Putamen (tissue), 1 donor: ENCODE results near the gene P2RX7.
"Not testable (repeated sequence)": the region's sequence is repeated elsewhere in the genome, so short reads cannot be mapped to it uniquely, and the experiment has no call there.

Experiments used
- DNase-seq: peaks from one replicate; pipeline ENCODE4 v3.0.0-alpha.2; 2016; ENCODE audit warnings: low spot score

P2RX7 gene

DNA sequence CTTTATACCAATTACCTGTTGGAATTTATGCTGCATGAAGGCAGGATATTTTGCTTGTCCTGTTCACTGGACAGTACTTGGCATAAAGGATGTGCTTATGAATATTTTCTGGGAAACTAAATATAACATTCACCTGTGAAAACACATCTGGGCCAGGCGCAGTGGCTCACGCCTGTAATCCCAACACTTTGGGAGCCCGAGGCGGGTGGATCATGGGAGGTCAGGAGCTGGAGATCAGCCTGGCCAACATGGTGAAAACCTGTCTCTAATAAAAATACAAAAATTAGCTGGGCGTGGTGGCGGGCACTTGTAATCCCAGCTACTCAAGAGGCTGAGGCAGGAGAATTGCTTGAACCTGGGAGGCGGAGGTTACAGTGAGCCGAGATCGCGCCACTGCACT lies 75.9 kb downstream of the P2RX7 start:
- DNase-seq = not testable (repeated sequence)

DNA sequence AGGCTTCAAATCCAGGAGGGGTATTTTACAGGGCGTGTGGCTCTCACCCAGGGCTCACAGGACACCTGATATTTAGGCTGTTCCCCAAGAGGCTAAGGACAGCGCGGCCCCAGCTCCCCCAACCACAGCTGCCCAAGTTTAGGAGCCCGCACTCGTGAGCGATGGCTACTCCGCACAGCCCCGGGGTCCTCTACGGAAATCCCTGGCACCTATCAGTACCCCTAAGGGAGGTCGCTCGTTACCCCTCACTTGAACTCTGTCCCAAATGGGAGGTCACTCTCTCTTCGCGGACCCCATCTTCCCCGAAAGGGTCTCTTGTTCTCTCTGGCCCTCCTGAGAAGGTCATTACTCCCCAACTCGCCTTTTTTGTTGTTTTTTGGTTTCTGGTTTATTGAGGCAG lies 76.5 kb downstream of the P2RX7 start:
- DNase-seq = no peak

DNA sequence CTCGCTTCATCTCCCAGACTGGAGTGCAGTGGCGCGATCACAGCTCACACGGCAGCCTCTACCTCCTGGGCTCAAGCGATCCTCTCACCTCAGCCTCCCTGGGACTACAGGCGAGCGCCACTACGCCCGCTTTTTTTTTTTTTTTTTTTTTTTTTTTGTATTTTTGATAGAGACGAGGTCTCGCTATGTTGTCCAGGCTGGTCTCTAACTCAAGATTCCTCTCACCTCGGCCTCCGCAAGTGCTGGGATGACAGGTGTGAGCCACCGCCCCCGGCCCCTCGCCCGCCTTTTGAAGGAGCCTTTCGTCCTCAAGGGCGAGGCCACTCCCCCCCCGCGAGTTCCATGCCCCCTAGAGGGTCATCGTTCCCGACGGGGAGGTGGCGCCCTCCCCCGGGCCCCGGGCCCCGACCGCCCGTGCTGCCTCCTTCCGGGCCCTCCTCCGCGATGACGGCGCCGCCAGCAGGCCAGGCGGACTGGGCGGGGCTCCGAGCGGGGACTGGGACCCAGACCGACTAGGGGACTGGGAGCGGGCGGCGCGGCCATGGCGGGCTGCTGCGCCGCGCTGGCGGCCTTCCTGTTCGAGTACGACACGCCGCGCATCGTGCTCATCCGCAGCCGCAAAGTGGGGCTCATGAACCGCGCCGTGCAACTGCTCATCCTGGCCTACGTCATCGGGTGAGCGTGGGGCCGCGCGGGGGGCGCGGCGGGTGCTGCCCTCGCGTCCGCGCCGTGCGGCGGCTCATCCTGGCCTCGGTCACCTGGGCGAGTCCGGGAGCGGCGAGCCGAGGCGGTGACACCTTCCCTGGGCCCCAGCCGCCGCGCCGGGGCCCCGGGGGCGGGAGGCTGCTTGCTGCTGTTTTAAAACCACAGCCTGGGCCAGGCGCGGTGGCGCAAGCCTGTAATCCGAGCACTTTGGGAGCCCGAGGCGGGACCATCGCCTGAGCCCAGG lies 77.2 kb downstream of the P2RX7 start, which contains the start of gene P2RX4:
Gene P2RX4 (plus strand): TSS at position 506 of the 949 bp plus-strand sequence. CDS start 36 bp downstream, at position 542.
- peak; percentile 86 for DNase-seq

DNA sequence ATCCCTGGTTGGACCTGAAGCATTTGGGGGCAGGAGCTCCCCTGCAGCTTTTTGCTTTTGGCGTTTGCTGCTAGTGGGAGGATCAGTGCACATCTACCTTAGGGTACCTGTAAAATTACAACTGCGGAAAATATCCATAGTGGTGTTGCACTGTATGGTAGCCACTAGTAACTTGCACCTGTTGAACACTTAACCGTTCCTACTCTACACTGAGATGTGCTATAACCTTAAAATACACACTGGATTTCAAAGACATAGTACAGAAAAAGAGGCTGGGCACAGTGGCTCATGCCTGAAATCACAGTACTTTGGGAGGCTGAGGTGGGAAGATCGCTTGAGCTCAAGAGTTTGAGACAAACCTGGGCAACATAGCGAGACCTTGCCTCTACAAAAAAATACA lies 80.2 kb downstream of the P2RX7 start:
- no peak for DNase-seq

DNA sequence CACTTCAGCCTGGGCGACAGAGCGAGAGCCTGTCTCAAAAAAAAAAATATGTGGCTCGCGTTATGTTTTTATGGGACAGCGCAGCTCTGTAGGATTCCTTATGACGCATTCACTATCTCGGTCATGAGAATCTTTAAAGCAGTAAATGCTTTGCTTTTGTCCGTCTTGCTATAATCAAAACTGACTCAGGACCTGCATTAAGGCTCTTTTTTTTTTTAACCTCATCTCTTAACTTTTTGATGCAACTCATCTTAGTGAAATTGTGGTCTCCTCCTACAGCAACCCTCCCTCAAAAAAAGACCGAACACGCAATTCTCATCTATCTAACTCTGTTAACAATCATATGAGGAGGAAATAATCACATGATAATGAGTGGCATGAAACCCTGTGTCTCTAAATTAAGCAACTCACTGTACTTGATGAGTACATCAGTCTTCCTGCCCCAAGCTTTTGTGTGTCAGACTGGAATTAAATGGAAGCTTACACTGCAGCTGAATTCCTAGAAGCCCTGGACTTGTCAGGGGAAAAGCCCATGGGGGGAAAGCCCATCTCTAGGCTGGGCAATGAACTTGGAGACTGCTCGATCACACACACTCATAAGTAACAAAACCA lies 81.6 kb downstream of the P2RX7 start:
- DNase-seq = no peak

DNA sequence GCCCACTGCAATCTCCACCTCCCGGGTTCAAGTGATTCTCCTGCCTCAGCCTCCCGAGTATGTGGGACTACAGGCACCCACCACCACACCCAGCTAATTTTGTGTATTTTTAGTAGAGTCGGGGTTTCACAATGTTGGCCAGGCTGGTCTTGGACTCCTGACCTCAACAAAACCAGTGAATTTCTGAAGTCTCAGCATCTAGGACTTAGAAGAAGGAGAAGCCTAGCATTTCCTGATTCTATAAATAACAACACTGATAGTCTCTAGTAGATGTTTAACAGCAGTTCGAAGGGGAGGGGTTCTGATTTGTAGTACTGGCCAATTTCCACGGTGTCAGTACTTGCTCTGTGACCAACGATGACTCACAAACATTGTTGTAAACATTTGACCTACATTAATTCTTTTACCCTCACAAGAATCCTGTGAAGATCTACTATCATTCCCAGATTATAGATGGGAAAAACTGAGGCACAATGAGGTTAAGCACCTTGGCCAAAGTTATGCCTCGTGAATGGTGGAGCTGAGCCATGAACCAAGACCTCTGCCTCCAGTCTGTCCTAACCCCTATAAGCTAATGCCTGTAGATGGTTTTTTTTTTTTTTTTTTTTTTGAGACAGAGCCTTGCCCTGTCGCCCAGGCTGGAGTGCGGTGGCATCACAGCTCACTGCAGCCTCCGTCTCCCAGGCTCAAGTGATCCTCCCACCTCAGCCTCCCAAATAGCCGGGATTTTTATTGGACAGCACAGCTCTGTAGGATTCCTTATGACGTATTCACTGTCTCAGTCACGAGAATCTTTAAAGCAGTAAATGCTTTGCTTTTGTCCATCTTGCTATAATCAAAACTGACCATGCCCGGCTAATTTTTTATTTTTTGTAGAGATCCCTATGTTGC lies 82.4 kb downstream of the P2RX7 start:
- no peak for DNase-seq

DNA sequence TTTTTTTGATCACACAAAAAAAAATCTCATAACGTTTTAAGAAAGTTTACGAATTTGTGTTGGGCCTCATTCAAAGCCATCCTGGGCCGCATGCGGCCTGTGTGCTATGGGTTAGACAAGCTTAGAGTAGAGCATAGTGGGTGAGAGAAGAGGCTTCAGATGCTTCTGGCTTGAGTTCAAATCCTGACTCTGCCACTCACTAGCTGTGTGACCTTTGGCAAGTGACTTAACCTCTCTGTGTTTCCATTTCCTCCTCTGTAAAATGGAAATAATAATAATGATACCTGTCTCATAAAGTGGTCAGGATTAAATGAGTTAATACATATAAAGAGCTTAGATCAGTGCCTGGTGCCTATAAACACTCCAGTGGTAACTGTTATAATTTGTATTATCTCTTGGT lies 83.4 kb downstream of the P2RX7 start:
- no peak for DNase-seq

DNA sequence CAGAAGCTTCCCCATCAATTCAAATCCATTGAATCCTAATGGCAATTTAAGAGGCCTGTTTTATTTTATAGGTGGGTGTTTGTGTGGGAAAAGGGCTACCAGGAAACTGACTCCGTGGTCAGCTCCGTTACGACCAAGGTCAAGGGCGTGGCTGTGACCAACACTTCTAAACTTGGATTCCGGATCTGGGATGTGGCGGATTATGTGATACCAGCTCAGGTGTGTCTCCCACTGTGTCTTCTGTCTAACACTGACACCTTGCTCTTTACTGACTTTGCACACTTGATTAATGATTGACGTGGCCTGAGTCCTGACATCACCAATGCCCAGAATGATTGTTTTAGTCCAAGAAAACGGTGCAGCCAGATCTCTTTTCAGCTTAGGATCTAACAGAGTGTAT lies 84.4 kb downstream of the P2RX7 start:
- DNase-seq = no peak

DNA sequence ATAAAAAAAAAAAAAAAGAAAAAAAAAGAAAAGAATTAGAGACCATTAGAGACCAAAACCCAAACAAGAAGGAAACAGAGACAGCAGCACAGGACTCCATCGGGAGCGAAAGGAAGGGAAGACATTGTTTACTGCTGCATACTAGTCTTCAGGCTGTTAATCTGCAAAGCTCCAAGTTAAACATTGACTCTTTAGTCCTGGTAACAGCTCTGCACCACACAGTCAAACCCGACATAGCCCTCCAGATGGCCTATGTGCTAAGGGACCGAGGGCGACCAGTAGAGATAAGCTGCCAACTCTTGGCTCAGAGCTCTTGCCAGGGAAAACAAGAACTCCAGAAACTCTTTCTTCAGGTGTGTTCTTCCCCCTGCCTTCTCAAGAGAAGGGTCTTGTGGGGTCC lies 85.1 kb downstream of the P2RX7 start:
- no peak for DNase-seq

DNA sequence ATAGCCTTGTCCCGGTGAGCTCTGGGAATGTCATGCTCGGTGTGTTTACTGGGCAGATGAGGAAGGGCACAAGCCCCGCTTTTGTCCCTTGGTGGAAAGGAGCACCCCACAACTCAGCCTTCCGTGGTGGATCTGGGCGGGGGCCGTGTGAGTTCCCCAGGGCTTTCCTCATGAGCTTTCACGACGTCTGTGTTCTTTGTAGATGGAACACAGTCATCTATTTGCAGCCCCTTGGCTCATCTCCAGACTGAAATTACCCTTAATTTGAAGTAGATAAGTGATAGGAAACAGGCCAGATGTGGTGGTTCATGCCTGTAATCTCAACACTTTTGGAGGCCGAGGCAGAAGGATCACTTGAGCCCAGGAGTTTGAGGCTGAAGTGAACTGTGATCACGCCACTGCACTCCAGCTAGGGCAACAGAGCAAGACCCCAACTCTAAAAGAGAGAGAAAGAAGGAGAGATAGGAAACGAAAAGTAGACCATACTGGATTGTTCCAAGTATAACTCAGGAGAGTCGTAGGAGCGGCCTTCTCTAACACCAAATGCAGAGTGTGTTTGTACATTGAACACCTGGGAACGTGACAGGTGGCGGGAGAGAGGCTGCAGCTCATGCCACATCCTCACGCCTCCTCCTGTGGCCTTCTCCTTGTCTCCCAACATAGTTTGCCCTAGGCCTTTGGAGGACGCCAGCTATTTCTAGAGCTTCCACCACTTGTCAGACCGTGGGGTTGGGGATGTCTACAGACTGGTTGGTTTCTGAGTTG lies 86.1 kb downstream of the P2RX7 start:
- no peak for DNase-seq

DNA sequence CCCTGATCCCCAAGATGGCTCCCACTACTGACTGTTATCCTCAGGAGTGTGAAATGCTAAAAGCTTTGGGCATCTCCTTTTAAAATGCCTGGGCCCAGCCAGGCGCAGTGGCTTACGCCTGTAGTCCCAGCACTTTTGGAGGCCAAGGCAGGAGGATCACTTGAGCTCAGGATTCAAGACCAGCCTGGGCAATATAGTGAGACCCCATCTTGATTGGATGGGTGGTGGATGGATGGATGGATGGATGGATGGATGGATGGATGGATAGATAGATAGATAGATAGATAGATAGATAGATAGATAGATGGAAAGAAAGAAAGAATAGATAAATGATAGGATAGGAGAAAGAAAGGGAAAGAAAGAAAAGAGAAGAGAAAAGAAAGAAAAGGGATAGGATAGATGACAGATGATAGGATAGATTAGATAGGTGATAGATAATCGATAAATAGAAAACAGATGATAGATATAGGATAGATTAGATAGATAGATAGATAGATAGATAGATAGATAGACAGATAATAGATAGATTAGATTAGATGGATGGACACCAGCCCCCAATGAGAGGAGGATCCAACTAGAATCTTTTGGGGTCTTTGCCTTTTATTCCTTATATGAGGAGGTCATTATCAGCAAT lies 86.8 kb downstream of the P2RX7 start:
- no peak for DNase-seq

DNA sequence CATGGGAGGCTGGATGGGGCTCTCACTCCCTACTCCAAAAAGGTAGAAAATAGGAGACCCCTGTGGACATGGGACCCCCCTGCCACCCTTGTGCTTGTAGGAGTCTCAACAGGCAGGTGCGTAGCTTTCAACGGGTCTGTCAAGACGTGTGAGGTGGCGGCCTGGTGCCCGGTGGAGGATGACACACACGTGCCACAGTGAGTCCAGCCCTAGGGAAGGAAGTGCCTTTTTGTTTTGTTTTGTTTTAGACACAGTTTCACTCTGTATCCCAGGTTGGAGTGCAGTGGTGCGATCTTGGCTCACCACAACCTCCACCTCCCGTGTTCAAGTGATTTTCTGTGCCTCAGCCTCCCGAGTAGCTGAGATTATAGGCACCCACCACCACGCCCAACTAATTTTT lies 90.2 kb downstream of the P2RX7 start:
- DNase-seq = no peak

DNA sequence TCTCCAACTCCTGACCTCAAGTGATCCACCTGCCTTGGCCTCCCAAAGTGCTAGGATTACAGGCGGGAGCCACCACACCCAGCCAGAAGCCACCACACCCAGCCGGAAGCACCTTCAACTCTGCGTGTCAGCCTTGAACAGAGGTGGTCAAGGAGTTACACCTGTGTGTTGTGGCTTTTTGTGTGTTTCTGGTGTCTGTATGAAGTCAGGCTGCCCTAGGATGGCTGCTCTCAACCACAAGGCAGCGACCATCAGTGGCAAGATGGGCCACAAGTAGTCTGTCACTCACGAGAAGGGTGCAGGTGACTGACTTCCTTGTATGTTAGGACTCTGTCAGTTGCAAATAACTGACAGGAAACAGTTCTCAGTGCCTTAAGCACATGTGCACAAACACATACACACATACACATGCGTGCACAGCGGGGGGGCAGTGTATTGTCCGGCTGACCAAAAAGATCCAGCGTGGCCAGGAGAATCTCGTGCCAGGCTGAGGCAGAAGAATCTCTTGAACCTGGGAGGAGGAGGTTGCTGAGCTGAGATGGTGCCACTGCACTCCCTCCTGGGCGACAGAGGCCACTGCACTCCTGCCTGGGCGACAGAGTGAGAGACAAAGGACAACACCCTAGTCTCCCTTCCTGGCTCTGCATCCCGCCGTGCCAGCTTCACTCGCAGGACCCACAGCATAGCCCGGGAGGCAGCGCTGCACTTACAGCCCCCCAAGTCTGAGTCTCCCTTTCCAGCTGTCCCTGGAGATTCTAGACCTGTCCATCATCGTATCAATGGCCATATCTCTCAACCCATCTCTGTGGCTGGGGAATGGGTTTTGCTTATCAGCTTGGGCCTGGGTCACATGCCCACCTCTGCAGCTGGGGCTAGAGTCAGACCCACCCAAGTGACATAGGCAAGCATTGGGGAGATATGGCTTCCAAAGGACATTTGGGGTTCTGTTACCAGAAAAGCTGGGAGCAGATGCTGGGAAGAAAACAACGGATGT lies 90.9 kb downstream of the P2RX7 start:
- no peak for DNase-seq

DNA sequence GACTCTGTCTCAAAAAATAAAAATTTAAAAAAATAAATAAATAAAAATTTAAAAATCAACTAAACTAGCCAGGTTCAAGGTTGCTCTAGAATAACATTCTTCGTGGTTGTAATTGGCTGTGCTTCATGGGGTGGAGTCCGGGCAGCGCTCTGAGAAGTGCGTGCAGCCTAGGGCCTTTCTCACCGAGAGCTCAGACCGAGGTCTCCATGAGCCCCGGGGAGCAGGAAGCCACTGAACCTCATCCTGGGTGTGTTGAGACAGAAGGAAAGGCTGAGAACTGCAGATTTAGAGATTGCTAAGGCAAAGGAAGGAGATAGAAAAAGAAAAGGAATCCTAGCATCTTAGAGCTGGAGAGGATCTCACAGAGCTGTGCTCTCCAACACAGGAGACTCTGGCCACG lies 91.9 kb downstream of the P2RX7 start:
- DNase-seq = no peak

DNA sequence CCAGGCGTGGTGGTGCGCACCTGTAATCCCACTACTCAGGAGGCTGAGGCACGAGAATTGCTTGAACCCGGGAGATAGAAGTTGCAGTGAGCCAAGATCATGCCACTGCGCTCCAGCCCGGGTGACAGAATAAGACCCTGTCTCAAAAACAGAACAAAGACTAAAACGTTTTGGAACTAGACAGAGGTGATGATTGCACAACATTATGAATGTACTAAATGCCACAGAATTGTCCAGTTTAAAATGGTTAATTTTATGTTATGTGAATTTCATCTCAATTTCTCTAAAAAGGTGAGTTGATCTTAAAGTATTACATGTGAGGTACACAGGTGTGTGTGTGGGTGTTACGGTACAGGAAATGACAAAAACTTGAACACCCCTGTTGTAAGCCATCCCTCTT lies 93.7 kb downstream of the P2RX7 start:
- DNase-seq = no peak

DNA sequence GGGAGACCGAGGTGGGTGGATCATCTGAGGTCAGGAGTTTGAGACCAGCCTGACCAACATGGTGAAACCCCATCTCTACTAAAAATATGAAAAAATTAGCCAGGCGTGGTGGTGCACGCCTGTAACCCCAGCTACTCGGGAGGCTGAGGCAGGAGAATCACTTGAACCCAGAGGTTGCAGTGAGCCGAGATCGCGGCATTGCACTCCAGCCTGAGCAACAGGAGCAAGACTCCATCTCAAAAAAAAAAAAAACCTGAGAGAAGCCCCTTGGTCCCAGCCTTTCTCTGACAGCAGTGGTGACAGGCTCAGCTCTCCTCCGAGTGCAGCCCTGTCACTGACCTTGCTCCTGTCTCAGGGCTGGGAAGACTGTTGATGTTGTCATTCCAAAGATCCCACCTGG lies 94.2 kb downstream of the P2RX7 start:
- DNase-seq = not testable (repeated sequence)

DNA sequence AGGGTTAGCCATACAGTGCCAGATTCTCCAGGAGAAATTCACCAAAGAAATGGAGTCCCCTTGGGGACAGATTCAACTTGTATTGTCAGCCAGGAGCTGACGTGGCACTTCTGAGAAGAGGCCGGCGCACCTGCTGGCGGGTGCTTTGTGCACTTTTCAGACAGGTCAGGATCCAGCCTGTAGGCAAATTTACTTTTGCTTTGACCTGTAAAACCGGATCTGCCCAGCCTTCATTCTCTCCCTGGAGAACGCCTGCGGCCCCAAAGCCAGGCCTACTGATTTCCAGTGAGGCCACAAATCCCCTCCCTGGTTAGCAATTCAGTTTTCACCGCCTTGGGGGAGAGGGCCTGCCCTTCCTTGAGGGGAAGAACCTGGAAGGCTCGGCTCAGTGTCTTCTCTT lies 94.6 kb downstream of the P2RX7 start:
- DNase-seq = no peak

DNA sequence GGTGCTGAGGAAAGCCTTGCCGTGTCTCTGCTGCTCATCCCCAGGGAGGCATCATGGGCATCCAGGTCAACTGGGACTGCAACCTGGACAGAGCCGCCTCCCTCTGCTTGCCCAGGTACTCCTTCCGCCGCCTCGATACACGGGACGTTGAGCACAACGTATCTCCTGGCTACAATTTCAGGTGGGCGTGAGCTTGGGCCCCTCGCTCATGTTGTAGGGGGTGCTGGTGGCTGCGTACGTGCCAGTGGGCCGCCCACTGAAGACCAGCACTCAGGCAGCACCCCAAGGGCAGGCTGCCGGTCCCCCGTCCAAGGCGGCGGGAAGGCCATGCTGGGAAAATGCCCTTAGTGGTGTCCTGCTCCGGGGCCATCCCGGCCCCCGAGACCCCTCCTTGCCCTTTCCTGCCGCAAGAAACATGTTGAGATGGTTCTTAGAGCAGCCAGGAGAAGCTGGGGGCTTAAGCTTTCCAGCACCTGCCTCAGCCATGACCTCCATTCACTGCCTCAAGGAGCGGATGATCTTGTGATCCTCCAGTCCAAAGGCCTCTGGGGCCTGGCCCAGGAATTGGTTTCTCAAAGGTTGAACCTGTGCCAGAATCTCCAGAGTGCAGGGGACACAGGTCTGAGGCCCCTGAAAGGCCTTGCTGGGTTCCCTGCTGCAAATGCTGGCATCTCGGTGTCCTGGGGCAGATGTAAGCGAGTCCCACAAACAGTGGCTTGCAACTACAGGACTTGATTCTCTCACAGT lies 96.4 kb downstream of the P2RX7 start:
- no peak for DNase-seq
